ENCODE results near the gene COMMD1.
"Not testable (repeated sequence)": the region's sequence is repeated elsewhere in the genome, so short reads cannot be mapped to it uniquely, and the experiment has no call there.

The COMMD1 gene

DNA sequence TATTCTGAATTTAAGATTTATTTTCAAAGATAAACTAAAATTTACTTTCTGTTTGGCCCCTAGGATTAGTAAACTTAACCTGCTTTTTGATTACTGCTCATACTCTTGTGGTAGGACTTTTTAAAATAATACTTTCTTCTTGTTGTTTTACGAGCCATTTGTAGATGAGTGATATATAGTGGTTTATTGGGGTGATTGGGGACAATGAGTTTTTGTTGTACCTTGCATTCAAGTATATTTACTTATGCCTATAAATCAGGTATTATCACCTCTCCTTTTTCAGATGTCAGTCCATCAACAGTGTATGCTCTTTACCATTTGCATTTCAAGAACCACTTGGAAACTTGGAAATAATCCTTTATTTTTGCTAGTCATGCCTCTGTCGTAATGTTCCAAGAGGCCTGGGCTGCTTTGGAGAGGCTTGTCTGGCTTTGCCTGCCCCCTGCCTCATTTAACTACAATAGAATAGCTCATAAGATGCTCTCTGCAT, 131.3 kb downstream of the COMMD1 start:
- DNase-seq, result no peak

GRCh38 chr2:62038975-62039771, 133.7 kb downstream of the COMMD1 start:
- no peak for DNase-seq

DNA sequence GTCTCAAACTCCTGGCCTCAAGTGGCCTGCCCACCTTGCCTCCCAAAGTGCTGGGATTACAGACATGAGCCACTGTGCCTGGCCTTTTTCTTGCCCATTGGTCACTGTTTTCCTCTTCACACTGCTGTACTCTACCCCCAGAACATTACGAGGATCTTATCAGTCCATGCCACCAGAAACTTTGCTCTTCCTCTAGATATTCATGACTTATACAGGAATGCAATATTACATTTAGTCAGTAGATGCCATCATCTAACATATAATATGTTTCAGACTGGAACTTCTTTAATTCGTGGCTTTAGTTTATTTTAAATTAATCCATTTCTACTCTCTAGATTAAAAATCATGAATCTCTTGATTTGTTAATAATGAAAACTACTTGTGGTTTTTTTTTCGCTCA, 135.5 kb downstream of the COMMD1 start:
- DNase-seq, result no peak

DNA sequence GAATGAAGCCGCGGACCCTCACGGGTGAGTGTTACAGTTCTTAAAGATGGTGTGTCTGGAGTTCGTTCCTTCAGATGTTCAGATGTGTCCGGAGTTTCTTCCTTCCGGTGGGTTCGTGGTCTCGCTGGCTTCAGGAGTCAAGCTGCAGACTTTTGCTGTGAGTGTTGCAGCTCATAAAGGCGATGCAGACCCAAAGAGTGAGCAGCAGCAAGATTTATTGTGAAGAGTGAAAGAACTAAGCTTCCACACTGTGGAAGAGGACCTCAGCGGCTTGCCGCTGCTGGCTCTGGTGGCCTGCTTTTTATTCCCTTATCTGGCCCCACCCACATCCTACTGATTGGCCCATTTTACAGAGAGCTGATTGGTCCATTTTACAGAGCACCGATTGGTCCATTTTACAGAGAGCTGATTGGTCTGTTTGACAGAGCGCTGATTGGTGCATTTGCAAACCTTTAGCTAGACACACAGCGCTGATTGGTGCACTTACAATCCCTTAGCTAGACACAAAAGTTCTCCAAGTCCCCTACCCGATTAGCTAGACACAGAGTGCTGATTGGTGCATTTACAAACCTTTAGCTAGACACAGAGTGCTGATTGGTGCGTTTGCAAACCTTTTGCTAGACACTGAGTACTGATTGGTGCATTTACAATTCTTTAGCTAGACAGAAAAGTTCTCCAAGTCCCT, 136.4 kb downstream of the COMMD1 start:
- not testable (repeated sequence) for DNase-seq

GRCh38 chr2:62042400-62042799, 136.9 kb downstream of the COMMD1 start:
- DNase-seq, result no peak

DNA sequence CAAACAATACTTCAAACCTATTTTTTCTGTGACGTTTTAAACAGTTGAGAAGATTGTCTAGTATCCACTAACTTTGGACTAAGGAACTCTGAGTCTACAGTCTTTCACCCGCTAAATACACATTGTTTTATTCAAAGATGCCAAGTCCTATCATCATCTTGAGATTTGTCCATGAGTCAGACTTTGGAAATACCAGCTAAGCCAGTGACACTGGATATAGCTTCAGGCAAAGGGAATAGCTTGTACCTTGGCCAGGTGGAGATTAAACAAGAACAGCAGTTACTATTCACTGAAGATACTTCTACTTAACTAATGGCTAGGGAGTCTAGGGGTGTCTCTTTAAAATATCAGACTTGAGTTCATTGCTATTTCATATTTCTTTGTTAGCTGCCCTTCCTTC, 137.5 kb downstream of the COMMD1 start:
- DNase-seq, result no peak

DNA sequence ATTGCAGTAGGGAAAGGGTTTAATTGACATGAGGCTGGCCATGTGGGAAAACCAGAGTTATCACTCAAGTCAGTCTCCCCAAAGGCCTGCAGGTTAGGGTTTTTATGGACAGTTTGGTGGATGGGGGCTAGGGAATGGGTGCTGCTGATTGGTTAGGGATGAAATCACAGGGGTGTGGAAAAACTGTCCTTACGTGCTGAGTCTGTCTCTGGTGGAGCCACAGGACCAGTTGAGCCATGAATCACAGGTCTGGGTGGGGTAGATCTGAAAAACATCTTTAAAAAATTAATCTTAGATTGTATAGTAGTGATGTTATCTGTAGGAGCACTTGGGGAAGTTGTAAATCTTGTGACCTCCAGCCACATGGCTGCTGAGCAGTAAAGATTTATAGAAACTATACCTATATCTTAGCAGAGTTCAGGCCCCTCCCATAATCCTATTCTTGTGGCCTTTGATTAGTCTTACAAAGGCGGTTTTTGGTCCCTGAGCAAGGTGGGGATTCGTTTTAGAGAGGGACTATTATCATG, 139.6 kb downstream of the COMMD1 start:
- no peak for DNase-seq

DNA sequence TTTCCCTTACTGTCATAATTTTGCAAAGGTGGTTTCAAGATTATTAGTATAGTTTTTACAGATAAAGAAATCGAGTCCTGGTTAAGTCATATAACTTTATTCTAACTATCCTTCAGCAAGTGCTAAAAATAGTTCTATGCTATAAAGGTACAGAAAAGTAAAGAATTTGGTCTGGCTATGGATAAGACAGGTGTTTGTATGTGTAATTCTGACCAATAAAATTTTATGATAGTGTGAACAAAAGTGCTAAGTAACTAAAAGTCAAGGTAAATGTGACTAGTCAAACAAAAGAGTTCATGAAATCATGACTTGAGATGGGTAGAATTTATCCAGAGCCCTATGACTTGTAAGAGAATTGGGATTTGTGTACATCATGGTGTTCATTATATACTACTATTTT, 140.7 kb downstream of the COMMD1 start:
- DNase-seq, result no peak

DNA sequence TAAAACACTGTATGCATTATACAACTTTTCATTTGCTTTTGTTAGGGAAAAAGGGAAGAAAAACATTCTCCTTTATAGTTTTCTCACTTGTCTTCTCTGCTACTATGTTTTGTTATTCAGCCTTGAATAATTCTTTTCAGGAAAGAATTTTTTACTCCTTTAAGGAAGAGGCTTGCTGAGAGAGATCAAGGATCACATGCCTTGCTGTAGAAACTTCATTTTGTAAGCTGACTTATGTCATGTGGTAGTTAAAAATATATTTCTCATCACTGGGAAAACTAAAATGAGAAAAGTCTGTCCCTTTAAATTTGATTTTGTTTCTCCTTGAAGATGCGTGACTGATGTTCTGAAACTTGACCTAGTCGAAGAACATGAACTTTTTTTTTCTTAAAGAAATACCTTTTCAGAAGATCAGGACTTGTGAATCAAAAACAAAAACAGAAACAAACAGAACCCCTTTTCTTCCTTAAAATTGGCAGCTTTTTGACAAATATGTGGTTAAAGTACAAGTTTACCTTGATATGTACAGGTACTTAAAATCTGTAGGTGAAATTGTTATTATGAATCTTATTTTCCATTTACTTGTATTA, 145.1 kb downstream of the COMMD1 start:
- no peak for DNase-seq

DNA sequence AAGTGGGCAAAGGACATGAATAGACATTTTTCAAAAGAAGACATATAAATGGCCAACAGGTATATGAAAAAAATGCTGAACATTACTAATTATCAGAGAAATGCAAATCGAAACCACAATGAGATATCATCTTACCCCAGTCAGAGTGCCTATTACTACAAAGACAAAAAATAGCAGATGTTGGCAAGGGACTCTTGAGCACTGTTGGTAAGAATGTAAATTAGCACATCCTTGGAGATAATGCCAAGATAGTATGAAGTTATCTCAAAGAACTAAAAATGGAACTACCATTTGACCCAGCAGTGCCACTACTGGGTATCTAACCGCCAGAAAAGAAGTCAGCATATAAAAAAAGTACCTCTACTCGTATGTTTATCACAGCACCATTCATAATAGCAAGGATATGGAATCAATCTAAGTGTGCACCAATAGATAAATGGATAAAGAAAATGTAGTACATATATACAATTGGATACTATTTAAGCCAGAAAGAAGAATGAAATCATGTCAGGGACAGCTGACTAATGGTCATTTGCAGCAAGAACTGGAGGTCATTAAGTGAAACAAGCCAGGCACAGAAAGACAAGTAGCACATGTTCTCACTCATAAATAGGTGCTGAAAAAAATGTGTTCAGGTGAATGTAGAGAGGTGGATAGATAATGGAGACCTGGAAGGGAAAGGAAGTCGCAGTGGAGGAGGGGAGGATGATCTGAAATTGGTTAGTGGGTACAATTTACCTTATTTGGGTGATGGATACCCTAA, 148.7 kb downstream of the COMMD1 start:
- DNase-seq, result no peak

- DNase-seq, result no peak
These were observed 149.5 kb downstream of the COMMD1 start for GRCh38 chr2:62054916-62055450.

DNA sequence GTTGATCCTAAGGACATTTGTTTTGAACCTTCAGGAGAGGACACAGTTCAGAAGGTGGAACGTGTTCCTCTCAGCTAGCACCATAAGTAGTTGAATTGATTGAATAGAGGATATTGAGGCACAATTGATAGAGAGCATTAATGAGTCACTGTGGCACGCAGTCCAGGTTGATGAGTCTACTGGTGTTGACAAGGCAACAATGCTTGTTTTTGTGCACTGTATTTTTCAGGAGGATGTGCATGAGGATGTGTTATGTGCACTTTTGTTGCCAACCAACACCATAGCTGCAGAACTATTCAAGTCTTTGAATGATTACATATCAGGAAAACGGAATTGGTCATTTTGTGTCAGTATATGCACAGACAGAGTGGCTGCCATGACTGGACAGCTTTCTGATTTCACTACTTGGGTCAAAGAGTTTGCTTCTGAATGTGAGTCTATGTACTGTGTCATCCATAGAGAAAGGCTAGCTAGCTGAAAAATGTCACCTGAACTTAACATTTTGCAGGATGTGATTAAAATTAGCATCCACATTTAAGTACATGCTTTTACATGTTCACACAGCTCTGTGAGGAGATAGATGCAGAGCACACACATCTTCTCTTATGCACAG, 150.4 kb downstream of the COMMD1 start:
- DNase-seq, result no peak

GRCh38 chr2:62056341-62056740, 150.9 kb downstream of the COMMD1 start:
- DNase-seq, result no peak

DNA sequence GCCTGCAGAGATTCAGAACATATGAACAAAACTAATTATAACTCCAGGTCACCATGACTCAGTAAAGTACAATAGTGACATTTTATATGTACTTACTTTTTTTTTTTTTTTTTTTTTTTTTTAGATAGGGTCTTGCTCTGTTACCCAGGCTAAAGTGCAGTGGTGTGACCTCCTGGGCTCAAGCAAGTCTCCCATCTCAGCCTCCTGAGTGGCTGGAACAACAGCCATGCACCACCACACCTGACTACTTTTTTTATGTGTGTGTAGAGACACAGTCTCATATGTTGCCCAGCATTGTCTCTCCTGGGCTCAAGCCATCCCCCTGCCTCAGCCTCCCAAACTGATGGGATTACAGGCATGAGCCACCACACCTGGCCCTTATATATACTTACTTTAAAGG, 159.8 kb downstream of the COMMD1 start:
- no peak for DNase-seq

DNA sequence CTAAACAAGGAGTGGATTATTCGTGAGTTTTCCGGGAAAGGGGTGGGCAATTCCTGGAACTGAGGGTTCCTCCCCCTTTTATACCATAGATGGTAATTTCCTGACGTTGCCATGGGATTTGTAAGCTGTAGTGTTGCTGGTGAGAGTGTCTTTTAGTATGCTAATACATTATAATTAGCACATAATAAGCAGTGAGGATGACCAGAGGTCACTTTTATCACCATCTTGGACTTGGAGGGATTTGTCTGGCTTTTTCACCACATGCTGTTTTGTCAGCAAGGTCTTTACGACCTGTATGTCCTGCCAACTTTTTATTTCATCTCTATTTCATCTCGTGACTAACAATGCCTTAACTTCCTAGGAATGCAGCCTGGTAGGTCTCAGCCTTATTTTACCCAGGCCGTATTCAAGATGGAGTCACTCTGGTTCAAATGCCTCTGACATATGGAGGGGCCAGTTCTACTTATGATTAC, 165.7 kb downstream of the COMMD1 start:
- no peak for DNase-seq

DNA sequence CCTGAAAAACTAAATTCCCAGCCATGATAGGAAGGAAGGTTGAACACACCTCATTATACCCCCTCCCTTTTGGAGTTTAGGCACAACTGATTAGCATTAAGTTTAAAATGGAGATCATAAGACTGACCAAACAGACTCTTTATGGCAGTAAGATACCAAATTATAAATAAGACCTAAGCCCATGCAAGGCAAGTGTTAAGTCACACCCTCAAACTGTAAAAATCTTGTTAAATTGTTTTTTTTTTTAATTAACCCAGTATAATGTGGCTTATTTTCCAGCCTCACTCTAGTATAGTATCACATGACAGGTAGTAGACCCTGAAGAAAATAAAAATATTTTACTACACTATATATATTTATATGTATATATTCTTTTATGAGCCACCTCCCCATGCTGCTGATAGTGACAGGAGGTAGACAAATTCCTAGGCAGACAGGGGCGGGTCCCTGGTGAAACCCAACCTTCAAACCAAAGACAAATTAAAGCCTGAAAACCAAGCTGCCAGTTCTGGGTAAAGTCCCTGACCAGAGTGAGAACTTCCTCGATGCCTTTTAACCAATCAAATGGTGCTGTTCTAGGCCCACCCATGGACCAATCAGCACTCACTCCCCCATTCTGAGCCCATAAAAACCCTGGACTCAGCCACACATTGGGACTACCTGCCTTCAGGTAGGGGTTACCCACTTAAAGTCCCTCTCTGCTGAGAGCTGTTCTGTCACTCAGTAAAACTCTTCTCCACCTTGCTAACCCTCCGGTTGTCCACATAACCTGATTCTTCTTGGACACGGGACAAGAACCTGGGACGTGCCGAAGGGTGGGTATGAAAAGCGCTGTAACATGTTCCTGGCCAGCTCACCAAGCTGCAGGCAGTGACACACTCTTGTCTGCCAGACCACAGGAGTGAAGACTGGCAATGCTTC, 166.5 kb downstream of the COMMD1 start:
- no peak for DNase-seq

- DNase-seq, result no peak
These were observed 168.8 kb downstream of the COMMD1 start for GRCh38 chr2:62074233-62074632.

DNA sequence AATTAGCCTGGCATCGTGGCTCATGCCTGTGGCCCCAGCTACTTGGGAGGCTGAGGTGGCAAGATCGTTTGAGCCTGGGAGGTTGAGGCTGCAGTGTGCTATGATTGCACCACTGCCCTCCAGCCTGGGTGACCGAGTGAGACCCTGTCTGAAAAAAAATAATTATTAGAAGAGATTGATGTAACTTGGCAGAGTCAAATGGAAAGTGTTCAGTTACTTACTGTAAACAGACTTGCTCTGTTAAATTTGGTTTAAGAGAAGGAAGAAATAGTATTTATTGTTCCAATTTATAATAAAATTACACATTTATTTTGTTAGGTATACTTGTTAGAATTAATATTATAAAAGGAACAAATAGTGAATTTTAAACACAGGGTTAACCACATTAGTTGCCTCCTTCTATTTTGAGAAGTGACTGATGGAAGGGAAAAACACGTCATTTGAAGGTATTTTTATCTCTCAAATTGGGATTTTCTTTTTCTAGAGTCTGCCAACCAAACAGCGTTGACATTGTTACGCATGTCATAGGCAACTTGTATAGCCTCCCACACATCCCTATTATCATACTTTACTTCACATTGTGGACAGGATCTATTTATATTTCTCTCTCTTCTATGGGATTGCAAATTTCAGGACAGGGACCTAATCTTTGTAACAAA, 171.6 kb downstream of the COMMD1 start:
- DNase-seq, result no peak

- no peak for DNase-seq
These were observed 179.3 kb downstream of the COMMD1 start for GRCh38 chr2:62084801-62085200.

DNA sequence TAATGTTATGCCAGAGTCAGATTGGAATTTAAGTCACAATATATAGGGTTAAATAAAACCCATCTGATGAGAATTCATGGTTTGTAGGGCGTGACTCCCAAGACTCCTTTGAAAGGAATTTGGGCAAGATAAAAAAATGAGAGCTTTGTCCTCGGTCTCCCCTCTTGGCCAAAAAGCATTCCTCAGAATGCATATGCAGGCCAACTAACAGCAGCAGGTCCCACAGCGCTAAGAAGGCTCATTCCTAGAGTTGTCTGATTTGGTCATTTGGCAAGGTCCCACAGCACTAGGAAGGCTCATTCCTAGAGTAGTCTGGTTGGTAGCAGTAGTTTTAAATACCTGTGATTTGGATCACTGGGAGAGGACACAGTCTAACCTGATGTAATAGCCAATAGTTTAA, 184.2 kb downstream of the COMMD1 start:
- no peak for DNase-seq
